Endodermal cell (in vitro differentiated cells): ENCODE measurements around the gene WIPF1. TPM values are rescaled to one million over a fixed set of nuclear protein-coding genes. Genes with fewer than 3 reads are reported as not detected.

Experiments
- DNase-seq: peaks from one replicate; pipeline ENCODE4 v3.0.0-alpha.2; 2017
- H3K27ac ChIP-seq: 2 replicates; pipeline ENCODE4 v1.5.1; 2013; ENCODE audit warnings: mild to moderate bottlenecking, low read depth, low read length, moderate library complexity
- H3K27me3 ChIP-seq: 2 replicates; pipeline ENCODE4 v1.6.1; 2013; ENCODE audit warnings: mild to moderate bottlenecking, low read length, moderate library complexity; ENCODE audit not compliant: insufficient read depth, control insufficient read depth, poor library complexity, severe bottlenecking
- H3K36me3 ChIP-seq: 2 replicates; pipeline ENCODE4 v1.7.0; 2013; ENCODE audit warnings: mild to moderate bottlenecking, low read length, moderate library complexity; ENCODE audit not compliant: control insufficient read depth, insufficient read depth
- H3K4me1 ChIP-seq: one replicate; pipeline ENCODE4 v1.7.0; 2013; ENCODE audit warnings: low read length; ENCODE audit not compliant: control insufficient read depth, insufficient read depth
- H3K4me3 ChIP-seq: 2 replicates; pipeline ENCODE4 v1.5.1; 2013; ENCODE audit warnings: mild to moderate bottlenecking, low read length, moderate library complexity
- H3K9ac ChIP-seq: 2 replicates; pipeline ENCODE4 v1.6.1; 2013; ENCODE audit warnings: mild to moderate bottlenecking, low read length, moderate library complexity; ENCODE audit not compliant: poor library complexity, severe bottlenecking; ENCODE audit errors: extremely low read depth
- H3K9me3 ChIP-seq: 2 replicates; pipeline ENCODE4 v1.6.1; 2013; ENCODE audit warnings: mild to moderate bottlenecking, low read length, moderate library complexity; ENCODE audit not compliant: control insufficient read depth
- H3K27ac Mint-ChIP-seq: 2 replicates; pipeline ENCODE4 v1.8.0; 2020; ENCODE audit warnings: mixed read lengths
- H3K27me3 Mint-ChIP-seq: 2 replicates; pipeline ENCODE4 v1.8.0; 2021; ENCODE audit warnings: mild to moderate bottlenecking, mixed read lengths; ENCODE audit not compliant: insufficient read depth
- H3K36me3 Mint-ChIP-seq: 2 replicates; pipeline ENCODE4 v1.8.0; 2020; ENCODE audit warnings: low read depth, mixed read lengths
- H3K4me1 Mint-ChIP-seq: 2 replicates; pipeline ENCODE4 v1.8.0; 2020; ENCODE audit warnings: mixed read lengths
- H3K4me3 Mint-ChIP-seq: 2 replicates; pipeline ENCODE4 v1.8.0; 2020; ENCODE audit warnings: mild to moderate bottlenecking, moderate library complexity, mixed read lengths
- H3K9me3 Mint-ChIP-seq: 2 replicates; pipeline ENCODE4 v1.8.0; 2020; ENCODE audit warnings: mild to moderate bottlenecking, mixed read lengths
- WGBS, 2 experiments: methylation state at CpG; one replicate each; pipeline versions ENCODE4 v1.1.5 to v1.1.7; 2013; ENCODE audit warnings: missing lambda C conversion rate in 2 of 2, mixed read lengths in 1 of 2; ENCODE audit not compliant: insufficient coverage in 1 of 2, insufficient read length in 1 of 2; 5-methylcytosine and 5-hydroxymethylcytosine counted together
- total RNA-seq, 2 donors: library from RNA; stranded (reverse); fragmentation: NEBNext Ultra II Directional in 1 of 2; extraction: Animal tissue kit (Norgen Biotek cat#: 25700) in 1 of 2; gene quantifications; 2 replicates in 1 of 2; 3 replicates in 1 of 2; pipeline ENCODE4 v1.2.1, GENCODE V29; 2021
- TF ChIP-seq, protein P1 (sequence below): fragments of 200-600 bp; sonication (generic); conservative IDR thresholded peaks from 2 replicates; pipeline ENCODE4 v1.5.0; 2021; ENCODE audit warnings: antibody characterized with exemption, mild to moderate bottlenecking

WIPF1 gene
- total RNA-seq, 2 donors from 2014 or later: 21.5 to 28.5 TPM

DNA sequence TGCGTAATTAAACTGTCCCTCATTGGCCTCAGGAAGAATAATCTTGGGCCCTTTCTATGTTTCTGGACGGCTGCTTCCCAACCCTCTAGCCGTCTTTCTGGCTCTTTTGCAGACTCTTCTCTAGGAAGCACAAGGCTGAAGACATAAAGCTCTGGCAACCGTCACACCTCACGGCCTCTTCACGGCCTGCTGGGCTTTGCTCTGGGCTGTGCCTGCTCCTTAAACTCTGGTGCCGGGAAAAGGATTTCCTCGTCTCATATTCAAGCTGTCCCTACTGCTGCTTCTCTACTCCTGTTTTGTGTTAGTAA is 36.0 kb upstream of the WIPF1 start:
- H3K4me1 ChIP-seq: peaks cover 7% of the 10 kb centered on the region
- H3K9ac ChIP-seq: no peak overlapping the region
- WGBS, 2 experiments: 87 to 89% methylated on average over 3 to 8 of the region's 8 CpGs
- no peak overlapping the region for H3K27ac ChIP-seq
- Mint-ChIP-seq H3K27me3 (no peaks in the 10 kb centered on the region), H3K36me3 (no peaks in the 10 kb centered on the region), H3K4me3 (no peak overlapping the region), H3K9me3 (no peaks in the 10 kb centered on the region), H3K27ac (no peak overlapping the region), H3K4me1 (peaks cover 14% of the 10 kb centered on the region)
- no peaks in the 10 kb centered on the region for H3K9me3 ChIP-seq
- no peaks in the 10 kb centered on the region for H3K27me3 ChIP-seq
- peak; percentile 55 for DNase-seq
- H3K4me3 ChIP-seq: no peak overlapping the region
- H3K36me3 ChIP-seq: no peaks in the 10 kb centered on the region
- TF ChIP-seq, protein P1, sequence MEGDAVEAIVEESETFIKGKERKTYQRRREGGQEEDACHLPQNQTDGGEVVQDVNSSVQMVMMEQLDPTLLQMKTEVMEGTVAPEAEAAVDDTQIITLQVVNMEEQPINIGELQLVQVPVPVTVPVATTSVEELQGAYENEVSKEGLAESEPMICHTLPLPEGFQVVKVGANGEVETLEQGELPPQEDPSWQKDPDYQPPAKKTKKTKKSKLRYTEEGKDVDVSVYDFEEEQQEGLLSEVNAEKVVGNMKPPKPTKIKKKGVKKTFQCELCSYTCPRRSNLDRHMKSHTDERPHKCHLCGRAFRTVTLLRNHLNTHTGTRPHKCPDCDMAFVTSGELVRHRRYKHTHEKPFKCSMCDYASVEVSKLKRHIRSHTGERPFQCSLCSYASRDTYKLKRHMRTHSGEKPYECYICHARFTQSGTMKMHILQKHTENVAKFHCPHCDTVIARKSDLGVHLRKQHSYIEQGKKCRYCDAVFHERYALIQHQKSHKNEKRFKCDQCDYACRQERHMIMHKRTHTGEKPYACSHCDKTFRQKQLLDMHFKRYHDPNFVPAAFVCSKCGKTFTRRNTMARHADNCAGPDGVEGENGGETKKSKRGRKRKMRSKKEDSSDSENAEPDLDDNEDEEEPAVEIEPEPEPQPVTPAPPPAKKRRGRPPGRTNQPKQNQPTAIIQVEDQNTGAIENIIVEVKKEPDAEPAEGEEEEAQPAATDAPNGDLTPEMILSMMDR: no peak

DNA sequence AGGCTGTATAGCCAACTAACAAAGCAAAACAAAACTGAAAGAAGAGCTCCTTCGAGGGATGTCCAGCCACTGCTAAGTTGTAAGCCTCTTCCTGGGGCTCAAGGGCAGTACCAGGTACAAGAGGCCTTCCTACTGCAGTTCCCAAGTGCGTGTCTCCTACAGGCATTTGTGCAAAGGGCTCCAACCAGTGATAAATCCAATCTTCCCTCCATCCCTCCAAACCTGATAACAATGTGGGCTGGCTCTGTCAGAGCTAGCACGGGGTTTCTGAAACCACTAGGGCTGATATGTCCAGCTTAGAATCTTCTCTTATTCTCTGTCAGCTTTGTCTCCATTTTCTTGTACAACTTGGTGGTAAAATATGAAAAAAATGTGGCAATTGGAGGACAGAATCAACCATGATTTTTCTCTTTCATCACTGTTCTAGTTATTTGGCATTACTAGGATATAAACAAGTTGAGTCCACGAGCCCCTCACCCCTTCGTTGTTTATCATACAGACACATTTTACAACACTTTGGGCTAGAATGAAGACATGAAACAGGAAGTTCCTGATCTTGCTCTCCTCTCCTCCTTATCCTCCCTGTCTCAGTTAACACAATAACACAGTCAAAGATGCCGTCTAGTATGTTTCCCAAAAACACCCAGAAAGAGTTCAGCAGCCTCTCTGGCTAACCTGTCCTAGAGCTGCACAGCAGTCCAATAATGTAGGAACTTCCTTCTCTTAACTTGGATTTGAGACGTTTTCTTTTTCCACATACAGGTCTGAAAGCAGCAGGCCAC is 35.4 kb upstream of the WIPF1 start:
- Histone ChIP-seq H3K36me3 (no peaks in the 10 kb centered on the region), H3K9me3 (no peaks in the 10 kb centered on the region), H3K27ac (no peak overlapping the region), H3K4me1 (peaks cover 7% of the 10 kb centered on the region), H3K9ac (no peak overlapping the region), H3K27me3 (no peaks in the 10 kb centered on the region), H3K4me3 (no peak overlapping the region)
- no peak overlapping the region for H3K27ac Mint-ChIP-seq
- H3K4me3 Mint-ChIP-seq: no peak overlapping the region
- 84 to 92% methylated on average over 5 to 7 of the region's 7 CpGs for WGBS, 2 experiments
- no peak for DNase-seq
- no peaks in the 10 kb centered on the region for H3K36me3 Mint-ChIP-seq
- H3K27me3 Mint-ChIP-seq: no peaks in the 10 kb centered on the region
- H3K9me3 Mint-ChIP-seq: no peaks in the 10 kb centered on the region
- H3K4me1 Mint-ChIP-seq: peaks cover 14% of the 10 kb centered on the region
- TF ChIP-seq, protein P1: no peak

DNA sequence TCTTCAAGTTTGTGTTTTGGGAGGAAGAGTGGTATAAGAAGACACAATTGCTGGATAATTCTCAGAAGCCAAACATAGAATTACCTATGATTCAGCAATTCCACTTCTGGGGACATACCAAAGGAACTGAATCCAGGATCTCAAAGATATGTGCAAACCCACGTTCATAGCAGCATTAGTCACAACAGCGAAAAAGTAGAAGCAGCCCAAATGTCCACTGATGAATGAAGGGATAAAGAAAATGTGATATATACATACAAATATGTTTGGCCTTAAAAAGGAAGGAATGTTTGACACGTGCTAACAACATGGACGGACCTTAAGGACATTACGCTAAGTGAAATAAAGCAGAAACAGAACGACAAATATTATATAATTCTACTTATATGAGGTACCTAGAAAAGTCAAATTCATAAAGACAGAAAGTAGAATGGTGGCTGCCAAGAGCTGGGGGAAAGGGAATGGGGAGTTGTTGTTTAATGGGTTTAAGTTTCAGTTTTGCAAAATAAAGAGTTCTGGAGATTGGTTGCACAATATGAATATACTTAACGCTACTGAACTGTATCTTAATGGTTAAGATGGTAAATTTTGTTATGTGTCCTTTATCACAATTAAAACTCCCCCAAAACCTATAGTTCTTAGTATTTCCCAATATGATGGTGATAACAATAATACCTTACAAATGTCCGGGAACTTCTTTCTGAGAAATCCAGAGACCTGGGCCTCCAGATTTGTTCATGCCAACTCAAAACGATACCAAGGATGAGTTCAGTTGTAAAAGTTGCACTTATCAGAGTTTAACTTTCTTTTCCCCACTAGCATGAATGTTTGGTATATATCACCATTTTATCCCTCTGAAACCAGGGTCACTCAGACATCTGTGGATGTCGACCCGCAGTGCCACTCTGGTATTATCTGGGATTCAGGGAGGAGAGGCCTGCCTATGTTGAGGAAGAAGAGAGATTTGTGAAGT is 33.7 kb upstream of the WIPF1 start:
- Histone ChIP-seq H3K27ac (no peak overlapping the region), H3K27me3 (no peaks in the 10 kb centered on the region), H3K36me3 (no peaks in the 10 kb centered on the region), H3K4me1 (peaks cover 7% of the 10 kb centered on the region), H3K4me3 (no peak overlapping the region), H3K9me3 (no peaks in the 10 kb centered on the region), H3K9ac (no peak overlapping the region)
- Mint-ChIP-seq H3K36me3 (no peaks in the 10 kb centered on the region), H3K27ac (no peak overlapping the region), H3K4me3 (no peak overlapping the region), H3K27me3 (no peaks in the 10 kb centered on the region), H3K9me3 (no peaks in the 10 kb centered on the region), H3K4me1 (peaks cover 14% of the 10 kb centered on the region)
- DNase-seq: no peak
- TF ChIP-seq, protein P1: no peak
- 94 to 95% methylated on average over 3 to 6 of the region's 11 CpGs for WGBS, 2 experiments
